Ovary (tissue), 9 donors: ENCODE measurements around the gene ADGRB2. TPM values are rescaled to one million over a fixed set of nuclear protein-coding genes. Genes with fewer than 3 reads are reported as not detected.

ENCODE experiments used
- DNase-seq, 5 donors: peaks; one replicate each; pipeline ENCODE4 v3.0.0-alpha.2; 2019 to 2020
- H3K27ac ChIP-seq, 2 donors: fragments of 200-600 bp; one replicate each; pipeline versions ENCODE4 v1.5.1 to v1.8.0; 2019 to 2022
- H3K27me3 ChIP-seq: fragments of 200-600 bp; one replicate; pipeline ENCODE4 v1.8.0; 2022
- H3K36me3 ChIP-seq: fragments of 200-600 bp; sonication (generic); one replicate; pipeline ENCODE4 v1.5.1; 2019
- H3K4me1 ChIP-seq: one replicate; pipeline ENCODE4 v1.8.1; 2013; ENCODE audit warnings: mild to moderate bottlenecking, moderate library complexity; ENCODE audit not compliant: insufficient read depth
- H3K4me3 ChIP-seq: fragments of 200-600 bp; sonication (generic); one replicate; pipeline ENCODE4 v1.5.1; 2017
- H3K9me3 ChIP-seq, 2 donors: fragments of 200-600 bp in 1 of 2; sonication (generic) in 1 of 2; one replicate each; pipeline versions ENCODE4 v1.5.1 to v1.8.1; 2013 to 2019; ENCODE audit warnings: mild to moderate bottlenecking in 1 of 2, moderate library complexity in 1 of 2
- CTCF ChIP-seq, 3 donors: fragments of 450-650 bp in 2 of 3; fragments of 200-600 bp in 1 of 3; IDR thresholded peaks; one replicate each; pipeline versions ENCODE4 v1.5.1 to v1.8.0; 2016 to 2022; ENCODE audit warnings: antibody characterized with exemption in 3 of 3, mild to moderate bottlenecking in 1 of 3
- EP300 ChIP-seq: sonication (generic); formaldehyde crosslinking; IDR thresholded peaks from one replicate; pipeline ENCODE4 v1.6.1; 2017; ENCODE audit warnings: antibody characterized with exemption
- POLR2A ChIP-seq: fragments of 450-650 bp; IDR thresholded peaks from one replicate; pipeline ENCODE4 v1.6.1; 2017; ENCODE audit warnings: antibody characterized with exemption, mild to moderate bottlenecking, moderate library complexity
- WGBS, 3 donors: extraction: QIAGEN DNeasy Blood & Tissue Kit in 1 of 3; methylation state at CpG; one replicate each; pipeline versions ENCODE4 v1.1.5 to v1.1.7; 2013 to 2017; 5-methylcytosine and 5-hydroxymethylcytosine counted together
- intact Hi-C, 4 donors: fragments of 100-400 bp; cut with DNase I; formaldehyde crosslinking; loops; one replicate each; pipeline versions ENCODE4 v1.11.0 to v1.15.1; 2022 to 2023
- polyA plus RNA-seq, 2 donors: library from polyadenylated mRNA; stranded (reverse); fragments of 200-250 nt in 1 of 2; fragments of 350-450 nt in 1 of 2; fragmentation: Illumina TruSeq in 1 of 2; extraction: RNeasy Lipid Tissue Mini Kit (QIAGEN cat#74804) in 1 of 2; gene quantifications; one replicate each; pipeline ENCODE4 v1.2.3, GENCODE V29; 2013 to 2014
- total RNA-seq, 7 donors: library from RNA; depleted of rRNA in 2 of 7; stranded (reverse); fragments of >200 nt in 2 of 7; fragmentation: NEBNext Ultra II Directional in 3 of 7; extraction: Animal tissue kit (Norgen Biotek cat#: 25700) in 3 of 7; gene quantifications; one replicate each; pipeline versions ENCODE4 v1.1.0 to v1.2.4, GENCODE V29; 2016 to 2023
- donor health status: DM: no; HTN: no; CAD: no; lungs with moderate emphysema.
- donor health status: DM: no; HTN: no; CAD: no.
- donor health status: Bipolar disorder and iron deficiency.
- donor health status: DM: yes; HTN: yes; CAD: no.
- donor health status: DM: no; HTN: no; CAD: no.
- donor health status: DM: yes; HTN: yes; CAD: no.

The ADGRB2 gene
- total and polyA plus RNA-seq, 9 donors = 0.30 to 7.2 (median 1.6) TPM

GRCh38 chr1:31785020-31785946 is 21.1 kb upstream of the ADGRB2 start:
- H3K36me3 ChIP-seq = no peaks in the 10 kb centered on the region
- H3K4me1 ChIP-seq = no peaks in the 10 kb centered on the region
- 79 to 83% (median 82%) methylated on average over 20 of the region's 20 CpGs for WGBS, 3 donors
- no peaks in the 10 kb centered on the region for H3K9me3 ChIP-seq
- no peaks in the 10 kb centered on the region for H3K27me3 ChIP-seq
- DNase-seq = peak in 2 of 5 donors; percentile 22 to 34
- no peak overlapping the region for H3K27ac ChIP-seq
- no peak for TF ChIP-seq CTCF (IDR thresholded peaks at IDR 0.05)
- TF ChIP-seq POLR2A = no peak
- TF ChIP-seq EP300 = no peak
- intact Hi-C loops = loop anchor here in 3 of 4 donors (5.0 kb wide), 2 partner anchors 123 to 223 kb away; no protein-coding TSS in a partner anchor
- H3K4me3 ChIP-seq = no peak overlapping the region

GRCh38 chr1:31784356-31785019 is 20.3 kb upstream of the ADGRB2 start:
- peak in 2 of 5 donors; percentile 2 to 16 for DNase-seq
- Histone ChIP-seq H3K27ac (no peak overlapping the region), H3K9me3 (no peaks in the 10 kb centered on the region), H3K4me3 (no peak overlapping the region), H3K4me1 (no peaks in the 10 kb centered on the region), H3K36me3 (no peaks in the 10 kb centered on the region), H3K27me3 (no peaks in the 10 kb centered on the region)
- intact Hi-C loops = loop anchor here in 3 of 4 donors (5.0 kb wide), 2 partner anchors 122 to 222 kb away; no protein-coding TSS in a partner anchor
- WGBS, 3 donors = 84 to 86% (median 84%) methylated on average over 4 of the region's 4 CpGs
- no peak for TF ChIP-seq CTCF (IDR thresholded peaks at IDR 0.05)

GRCh38 chr1:31783846-31784245 is 19.7 kb upstream of the ADGRB2 start:
- Histone ChIP-seq H3K27ac (no peak overlapping the region), H3K4me1 (no peaks in the 10 kb centered on the region), H3K27me3 (no peaks in the 10 kb centered on the region), H3K36me3 (no peaks in the 10 kb centered on the region), H3K4me3 (no peak overlapping the region), H3K9me3 (no peaks in the 10 kb centered on the region)
- TF ChIP-seq CTCF (IDR thresholded peaks at IDR 0.05) (no peak), POLR2A (no peak), EP300 (no peak)
- peak in 2 of 5 donors; percentile 13 to 23 for DNase-seq
- WGBS, 3 donors = 91 to 100% (median 96%) methylated on average over 3 of the region's 3 CpGs
- intact Hi-C loops = no loop called here

GRCh38 chr1:31782421-31783410 is 18.6 kb upstream of the ADGRB2 start:
- TF ChIP-seq EP300 (no peak), CTCF (IDR thresholded peaks at IDR 0.05) (no peak), POLR2A (no peak)
- intact Hi-C loops = no loop called here
- Histone ChIP-seq H3K27me3 (no peaks in the 10 kb centered on the region), H3K4me3 (no peak overlapping the region), H3K9me3 (no peaks in the 10 kb centered on the region), H3K36me3 (no peaks in the 10 kb centered on the region), H3K27ac (no peak overlapping the region), H3K4me1 (no peaks in the 10 kb centered on the region)
- WGBS, 3 donors = 60 to 64% (median 64%) methylated on average over 12 of the region's 12 CpGs
- no peak for DNase-seq
